ENCODE results near the gene C6orf58.

- TF ChIP-seq CTCF (conservative IDR thresholded peaks at IDR 0.05 in 1 of 2, IDR thresholded peaks at IDR 0.05 in 1 of 2; ENCODE audit: low read depth in 1 of 2, low read length in 2 of 2) (no peak), EZH2 (IDR thresholded peaks at IDR 0.05; ENCODE audit: low read length, missing control alignments) (no peak)
These were observed 4.6 kb downstream of the C6orf58 start for GRCh38 chr6:127581576-127581975.
